WTC11 (cell line): Measurements from ENCODE around the gene AFF3.

Source experiments
- CBFB ChIP-seq: sonication (generic); formaldehyde crosslinking; IDR thresholded peaks from 2 replicates; pipeline ENCODE4 v1.8.1; 2022; ENCODE audit warnings: mild to moderate bottlenecking, low read depth, missing genetic modification reagents
- ESRRA ChIP-seq: sonication (generic); formaldehyde crosslinking; IDR thresholded peaks from 2 replicates; pipeline ENCODE4 v1.8.1; 2022; ENCODE audit warnings: mild to moderate bottlenecking, missing genetic modification reagents, borderline replicate concordance
- FOXJ3 ChIP-seq: sonication (generic); formaldehyde crosslinking; IDR thresholded peaks from 2 replicates; pipeline ENCODE4 v1.9.0; 2021; ENCODE audit warnings: missing genetic modification reagents, mild to moderate bottlenecking, borderline replicate concordance
- NR2C2 ChIP-seq: sonication (generic); formaldehyde crosslinking; IDR thresholded peaks from 2 replicates; pipeline ENCODE4 v1.8.0; 2022; ENCODE audit warnings: mild to moderate bottlenecking, missing genetic modification reagents
- OVOL2 ChIP-seq: fragments of 250-450 bp; sonication (Bioruptor Pico); IDR thresholded peaks from 2 replicates; pipeline ENCODE4 v1.9.0; 2021; ENCODE audit warnings: mild to moderate bottlenecking, borderline replicate concordance
- TF ChIP-seq, protein P1 (sequence below): fragments of 200-600 bp; IDR thresholded peaks from 2 replicates; pipeline ENCODE4 v1.8.0; 2022; ENCODE audit warnings: antibody characterized with exemption
- TF ChIP-seq, protein P2 (sequence below): sonication (generic); formaldehyde crosslinking; IDR thresholded peaks from 2 replicates; pipeline ENCODE4 v1.8.0; 2022; ENCODE audit warnings: mild to moderate bottlenecking, missing genetic modification reagents
- TF ChIP-seq, protein P3 (sequence below): sonication (generic); formaldehyde crosslinking; IDR thresholded peaks from 2 replicates; pipeline ENCODE4 v1.8.1; 2023; ENCODE audit warnings: mild to moderate bottlenecking, missing genetic modification reagents

DNA sequence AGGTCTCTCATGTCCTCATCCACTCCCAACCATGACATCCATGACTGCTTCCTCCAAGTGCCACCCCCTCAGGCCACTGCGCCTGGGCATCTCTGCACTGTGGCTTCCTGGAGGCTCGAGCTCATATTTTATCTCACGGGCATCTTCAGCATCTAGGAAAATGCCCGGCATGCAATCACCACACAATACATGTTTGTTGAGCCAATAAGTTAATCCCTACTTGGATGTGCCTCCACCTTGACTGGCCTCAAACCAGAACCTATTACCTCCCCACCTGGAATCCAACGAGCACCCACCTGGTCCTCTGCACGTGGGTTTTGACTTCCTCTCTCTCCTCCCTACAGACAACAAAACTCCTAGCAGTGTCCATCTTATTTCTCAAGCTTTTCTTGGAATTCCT lies 453.7 kb downstream of the AFF3 start:
- TF ChIP-seq, protein P1, sequence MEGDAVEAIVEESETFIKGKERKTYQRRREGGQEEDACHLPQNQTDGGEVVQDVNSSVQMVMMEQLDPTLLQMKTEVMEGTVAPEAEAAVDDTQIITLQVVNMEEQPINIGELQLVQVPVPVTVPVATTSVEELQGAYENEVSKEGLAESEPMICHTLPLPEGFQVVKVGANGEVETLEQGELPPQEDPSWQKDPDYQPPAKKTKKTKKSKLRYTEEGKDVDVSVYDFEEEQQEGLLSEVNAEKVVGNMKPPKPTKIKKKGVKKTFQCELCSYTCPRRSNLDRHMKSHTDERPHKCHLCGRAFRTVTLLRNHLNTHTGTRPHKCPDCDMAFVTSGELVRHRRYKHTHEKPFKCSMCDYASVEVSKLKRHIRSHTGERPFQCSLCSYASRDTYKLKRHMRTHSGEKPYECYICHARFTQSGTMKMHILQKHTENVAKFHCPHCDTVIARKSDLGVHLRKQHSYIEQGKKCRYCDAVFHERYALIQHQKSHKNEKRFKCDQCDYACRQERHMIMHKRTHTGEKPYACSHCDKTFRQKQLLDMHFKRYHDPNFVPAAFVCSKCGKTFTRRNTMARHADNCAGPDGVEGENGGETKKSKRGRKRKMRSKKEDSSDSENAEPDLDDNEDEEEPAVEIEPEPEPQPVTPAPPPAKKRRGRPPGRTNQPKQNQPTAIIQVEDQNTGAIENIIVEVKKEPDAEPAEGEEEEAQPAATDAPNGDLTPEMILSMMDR, result no peak
- TF ChIP-seq FOXJ3 (CRISPR knock-in tag) (no peak), ESRRA (CRISPR knock-in tag) (no peak), CBFB (no peak), NR2C2 (CRISPR knock-in tag) (no peak), OVOL2 (CRISPR knock-in tag) (no peak)
- TF ChIP-seq, protein P2, sequence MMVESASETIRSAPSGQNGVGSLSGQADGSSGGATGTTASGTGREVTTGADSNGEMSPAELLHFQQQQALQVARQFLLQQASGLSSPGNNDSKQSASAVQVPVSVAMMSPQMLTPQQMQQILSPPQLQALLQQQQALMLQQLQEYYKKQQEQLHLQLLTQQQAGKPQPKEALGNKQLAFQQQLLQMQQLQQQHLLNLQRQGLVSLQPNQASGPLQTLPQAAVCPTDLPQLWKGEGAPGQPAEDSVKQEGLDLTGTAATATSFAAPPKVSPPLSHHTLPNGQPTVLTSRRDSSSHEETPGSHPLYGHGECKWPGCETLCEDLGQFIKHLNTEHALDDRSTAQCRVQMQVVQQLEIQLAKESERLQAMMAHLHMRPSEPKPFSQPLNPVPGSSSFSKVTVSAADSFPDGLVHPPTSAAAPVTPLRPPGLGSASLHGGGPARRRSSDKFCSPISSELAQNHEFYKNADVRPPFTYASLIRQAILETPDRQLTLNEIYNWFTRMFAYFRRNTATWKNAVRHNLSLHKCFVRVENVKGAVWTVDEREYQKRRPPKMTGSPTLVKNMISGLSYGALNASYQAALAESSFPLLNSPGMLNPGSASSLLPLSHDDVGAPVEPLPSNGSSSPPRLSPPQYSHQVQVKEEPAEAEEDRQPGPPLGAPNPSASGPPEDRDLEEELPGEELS (CRISPR knock-in tag), result no peak
- TF ChIP-seq, protein P3, sequence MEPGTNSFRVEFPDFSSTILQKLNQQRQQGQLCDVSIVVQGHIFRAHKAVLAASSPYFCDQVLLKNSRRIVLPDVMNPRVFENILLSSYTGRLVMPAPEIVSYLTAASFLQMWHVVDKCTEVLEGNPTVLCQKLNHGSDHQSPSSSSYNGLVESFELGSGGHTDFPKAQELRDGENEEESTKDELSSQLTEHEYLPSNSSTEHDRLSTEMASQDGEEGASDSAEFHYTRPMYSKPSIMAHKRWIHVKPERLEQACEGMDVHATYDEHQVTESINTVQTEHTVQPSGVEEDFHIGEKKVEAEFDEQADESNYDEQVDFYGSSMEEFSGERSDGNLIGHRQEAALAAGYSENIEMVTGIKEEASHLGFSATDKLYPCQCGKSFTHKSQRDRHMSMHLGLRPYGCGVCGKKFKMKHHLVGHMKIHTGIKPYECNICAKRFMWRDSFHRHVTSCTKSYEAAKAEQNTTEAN (CRISPR knock-in tag), result no peak
